K562 (cell line): ENCODE measurements around the gene AP5M1. TPM values are rescaled to one million over a fixed set of nuclear protein-coding genes. Genes with fewer than 3 reads are reported as not detected.

Experiments
- ATAC-seq: fragments of 200-7000 bp; cut with Tn5 transposase; 3 replicates; pipeline ENCODE4 v1.9.1; 2020; ENCODE audit warnings: moderate library complexity
- Bru-seq: library from RNA; stranded (reverse); fragments of 400-500 nt; gene quantifications from one replicate; lab custom pipeline; 2021; lab: Mats Ljungman, UMichigan
- BruChase-seq, 2 experiments: library from RNA; stranded (reverse); fragments of 400-500 nt; gene quantifications; one replicate each; lab custom pipeline; 2021; lab: Mats Ljungman, UMichigan
- BruUV-seq: library from RNA; stranded (reverse); fragments of 400-500 nt; replicated peaks from 2 replicates; lab custom pipeline; 2021; lab: Mats Ljungman, UMichigan
- CTCF ChIA-PET: fragments of 300-600 bp; formaldehyde crosslinking; extraction: SDS; loops from one replicate; lab custom pipeline; 2021; ENCODE audit warnings: low intra/inter-chr PET ratio; lab: Yijun Ruan, JAX
- POLR2A ChIA-PET: fragments of 300-600, 350-650 bp; sonication (Branson Sonifier 250); formaldehyde crosslinking; extraction: SDS; loops from one replicate; lab custom pipeline; 2021; ENCODE audit warnings: antibody characterized with exemption, inconsistent platforms; lab: Yijun Ruan, JAX
- DNase-seq, 4 experiments: peaks; one replicate each; pipeline versions ENCODE4 v3.0.0 to v3.0.0-alpha.2; 2011 to 2018; ENCODE audit warnings: low spot score in 3 of 4, mixed read lengths in 3 of 4; ENCODE audit errors: extremely low read depth in 1 of 4
- FAIRE-seq: peaks from 2 replicates; lab custom pipeline; 2011; peaks lifted over from hg19 to GRCh38; lab: Jason Lieb, UNC
- H2AFZ ChIP-seq: 2 replicates; pipeline ENCODE4 v1.6.0; 2011; ENCODE audit warnings: low read depth, low read length, control low read depth, inconsistent platforms
- H3K27ac ChIP-seq: fragments of 200-600 bp; 3 replicates; pipeline ENCODE4 v1.8.0; 2011; ENCODE audit warnings: low read depth, mild to moderate bottlenecking, control low read depth, inconsistent platforms, low read length, moderate library complexity, mixed read lengths; ENCODE audit errors: extremely low read depth
- H3K27me3 ChIP-seq, 2 experiments: fragments of 300-600 bp in 1 of 2; 2 replicates in 1 of 2; 3 replicates in 1 of 2; pipeline versions ENCODE4 v1.6.0 to v1.8.0; 2011; ENCODE audit warnings: inconsistent platforms in 2 of 2, low read length in 2 of 2, mild to moderate bottlenecking in 1 of 2, mixed read lengths in 1 of 2, moderate library complexity in 1 of 2; ENCODE audit not compliant: control insufficient read depth in 2 of 2, insufficient read depth in 2 of 2
- H3K36me3 ChIP-seq: fragments of 300-600 bp; 3 replicates; pipeline ENCODE4 v1.8.0; 2011; ENCODE audit warnings: mild to moderate bottlenecking, low read length, inconsistent platforms; ENCODE audit not compliant: control insufficient read depth, insufficient read depth
- H3K4me1 ChIP-seq, 2 experiments: fragments of 200-600 bp in 1 of 2; replicated peaks in 1 of 2; 2 replicates in 1 of 2; 3 replicates in 1 of 2; pipeline versions ENCODE4 v1.5.1 to v1.8.0; 2011; ENCODE audit warnings: inconsistent platforms in 2 of 2, low read length in 2 of 2, mild to moderate bottlenecking in 1 of 2, mixed read lengths in 1 of 2, moderate library complexity in 1 of 2; ENCODE audit not compliant: control insufficient read depth in 2 of 2, insufficient read depth in 2 of 2
- H3K4me2 ChIP-seq: 2 replicates; pipeline ENCODE4 v1.6.1; 2011; ENCODE audit warnings: low read length, control low read depth, inconsistent platforms, mixed read lengths; ENCODE audit not compliant: insufficient read depth
- H3K4me3 ChIP-seq: fragments of 200-600 bp; sonication (generic), shearing (Covaris generic); 2 replicates; pipeline ENCODE4 v1.5.1; 2016; ENCODE audit warnings: control low read depth, inconsistent platforms
- H3K79me2 ChIP-seq: fragments of 200-600 bp; 3 replicates; pipeline ENCODE4 v1.8.0; 2011; ENCODE audit warnings: low read length, inconsistent platforms; ENCODE audit not compliant: control insufficient read depth, insufficient read depth
- H3K9ac ChIP-seq, 2 experiments: 2 replicates each; pipeline versions ENCODE4 v1.6.0 to v1.6.1; 2011; ENCODE audit warnings: low read depth in 2 of 2, low read length in 2 of 2, control low read depth in 1 of 2, inconsistent platforms in 1 of 2, mild to moderate bottlenecking in 1 of 2, mixed read lengths in 1 of 2; ENCODE audit not compliant: insufficient read depth in 1 of 2
- H3K9me1 ChIP-seq: one replicate; pipeline ENCODE4 v1.6.0; 2011; ENCODE audit warnings: inconsistent platforms, mild to moderate bottlenecking, low read length, moderate library complexity; ENCODE audit not compliant: control insufficient read depth, insufficient read depth
- H3K9me3 ChIP-seq: replicated peaks from 2 replicates; pipeline ENCODE4 v1.5.1; 2011; ENCODE audit warnings: low read depth, low read length, inconsistent platforms; ENCODE audit not compliant: control insufficient read depth, insufficient read depth
- H4K20me1 ChIP-seq: replicated peaks from 2 replicates; pipeline ENCODE4 v1.6.1; 2011; ENCODE audit warnings: low read length, inconsistent platforms, mixed read lengths; ENCODE audit not compliant: control insufficient read depth, insufficient read depth
- BCL6 ChIP-seq: fragments of 250-450 bp; sonication (Bioruptor Pico); IDR thresholded peaks from 2 replicates; pipeline ENCODE4 v1.4.0; 2020
- ELF2 ChIP-seq: fragments of 250-450 bp; sonication (Bioruptor Pico); IDR thresholded peaks from 2 replicates; pipeline ENCODE4 v1.5.0; 2021; ENCODE audit warnings: mild to moderate bottlenecking
- MCM7 ChIP-seq, 2 experiments: fragments of 450-650 bp; IDR thresholded peaks; 2 replicates each; pipeline ENCODE4 v1.6.1; 2016 to 2018
- MYC ChIP-seq, 2 experiments: fragments of 250-450 bp in 1 of 2; sonication (Bioruptor Pico) in 1 of 2; IDR thresholded peaks; 2 replicates each; pipeline versions ENCODE4 v1.5.1 to v1.6.1; 2012 to 2021; ENCODE audit warnings: low read depth in 2 of 2, borderline replicate concordance in 1 of 2, improper control_type of control experiment in 1 of 2, low read length in 1 of 2, mild to moderate bottlenecking in 1 of 2, moderate library complexity in 1 of 2
- SAFB ChIP-seq: fragments of 200-400 bp; formaldehyde crosslinking; IDR thresholded peaks from 2 replicates; pipeline ENCODE4 v1.6.1; 2017; ENCODE audit warnings: low read depth, low read length, borderline replicate concordance
- TSHZ1 ChIP-seq: fragments of 250-450 bp; sonication (Bioruptor Pico); IDR thresholded peaks from 2 replicates; pipeline ENCODE4 v1.4.0; 2020; ENCODE audit warnings: mild to moderate bottlenecking, moderate library complexity
- ZBTB1 ChIP-seq: sonication (generic); formaldehyde crosslinking; IDR thresholded peaks from 2 replicates; pipeline ENCODE4 v1.8.1; 2023; ENCODE audit warnings: missing genetic modification reagents, low read depth, mild to moderate bottlenecking, borderline replicate concordance
- ZC3H11A ChIP-seq: IDR thresholded peaks from 2 replicates; pipeline ENCODE4 v1.6.1; 2012; ENCODE audit warnings: low read depth, low read length, improper control_type of control experiment
- ZNF280A ChIP-seq: fragments of 450-650 bp; IDR thresholded peaks from 2 replicates; pipeline ENCODE4 v1.6.1; 2018; ENCODE audit warnings: mild to moderate bottlenecking, low read depth; ENCODE audit not compliant: partially characterized antibody
- ZNF583 ChIP-seq: fragments of 250-450 bp; sonication (Bioruptor Pico); IDR thresholded peaks from 2 replicates; pipeline ENCODE4 v1.4.0; 2020
- WGBS: fragments of 100-300 bp; shearing (Covaris generic); methylation state at CpG from one replicate; pipeline ENCODE4 v1.1.6; 2016; ENCODE audit warnings: low coverage, mixed read lengths; ENCODE audit not compliant: insufficient coverage; ENCODE audit errors: missing lambda C conversion rate; 5-methylcytosine and 5-hydroxymethylcytosine counted together
- in situ Hi-C: fragments of 300-500 bp; cut with MboI; formaldehyde crosslinking; loops from 4 replicates; pipeline ENCODE4 v1.15.0; 2018; ENCODE audit warnings: inconsistent platforms, mixed read lengths
- intact Hi-C: fragments of 100-400 bp; cut with micrococcal nuclease; formaldehyde crosslinking; loops from 2 replicates; pipeline ENCODE4 v1.14.2; 2022
- long read RNA-seq, 3 experiments: library from polyadenylated mRNA in 2 of 3; library from RNA in 1 of 3; unstranded in 2 of 3; stranded (forward) in 1 of 3; transcript quantifications; one replicate each; pipeline ENCODE4 v2.0.0, GENCODE V29; 2019 to 2022
- polyA minus RNA-seq, 3 experiments: library from RNA; depleted of rRNA, polyadenylated mRNA; stranded (reverse); fragments of >200 nt; gene quantifications; 2 replicates each; pipeline ENCODE4 v1.2.3, GENCODE V29; 2011
- polyA plus RNA-seq, 8 experiments: library from polyadenylated mRNA; depleted of rRNA in 4 of 8; stranded (reverse) in 5 of 8; unstranded in 3 of 8; fragments of >200 nt; fragmentation: Nextera tagmentation in 2 of 8; fragmentation: Illumina TruSeq in 1 of 8; extraction: Ambion mirVana in 2 of 8; extraction: Trizol in 1 of 8; gene quantifications; 2 replicates each; pipeline versions ENCODE4 v1.2.1 to v1.2.3, GENCODE V29; 2011 to 2014; ENCODE audit warnings: inconsistent platforms in 1 of 8, missing spikeins in 1 of 8
- total RNA-seq, 7 experiments: library from RNA; depleted of rRNA in 6 of 7; stranded (reverse); fragments of >200 nt in 6 of 7; fragmentation: Illumina TruSeq in 2 of 7; extraction: Trizol in 2 of 7; gene quantifications; 2 replicates each; pipeline versions ENCODE4 v1.2.1 to v1.2.3, GENCODE V29; 2011 to 2021; ENCODE audit warnings: low replicate concordance in 1 of 7

Gene AP5M1
- total RNA-seq (2011; cell fraction: chromatin; rRNA removed; ENCODE audit: low replicate concordance), result 15.3 and 43.8 TPM in 2 replicates
- 9.8 and 13.7 TPM in 2 replicates for total RNA-seq (2011; cell fraction: nucleolus; rRNA removed)
- 20.7 and 40.5 TPM in 2 replicates for total RNA-seq (2011; cell fraction: nucleoplasm; rRNA removed)
- 12.7 and 16.1 TPM in 2 replicates for total RNA-seq (2014; rRNA removed)
- 32.6 and 37.5 TPM in 2 replicates for total RNA-seq (2014; rRNA removed; fragmentation: Illumina TruSeq; extraction: Trizol)
- 27.6 and 28.2 TPM in 2 replicates for total RNA-seq (2015; rRNA removed; fragmentation: Illumina TruSeq; extraction: Trizol)
- 30.9 and 34.4 TPM in 2 replicates for total RNA-seq (2021)
- 27.0 and 35.6 TPM in 2 replicates for polyA plus RNA-seq (2011; rRNA removed)
- 11.1 and 21.6 TPM in 2 replicates for polyA plus RNA-seq (2011; cell fraction: cytosol; rRNA removed)
- polyA plus RNA-seq (2011; cell fraction: nucleus; rRNA removed), result 12.4 and 17.5 TPM in 2 replicates
- polyA plus RNA-seq (2012), result 16.9 and 18.9 TPM in 2 replicates
- 25.8 and 29.7 TPM in 2 replicates for polyA plus RNA-seq (2014; fragmentation: Illumina TruSeq; extraction: Trizol)
- 10 to 100 TPM; 44.2 to 51.7 TPM for polyA plus RNA-seq (2014; fragmentation: Nextera tagmentation; extraction: Ambion mirVana)
- 20.9 and 22.0 TPM in 2 replicates for polyA plus RNA-seq (2014; rRNA removed)
- polyA minus RNA-seq (2011; rRNA and poly(A)+ RNA removed), result 49.6 and 57.8 TPM in 2 replicates
- 17.8 and 19.0 TPM in 2 replicates for polyA minus RNA-seq (2011; cell fraction: cytosol; rRNA and poly(A)+ RNA removed)
- polyA minus RNA-seq (2011; cell fraction: nucleus; rRNA and poly(A)+ RNA removed), result 17.4 and 33.0 TPM in 2 replicates
- Bru-seq, nascent RNA, result percentile 79 among the genes with signal in this experiment
- BruChase-seq, experiment 1, labeled RNA remaining after a 2-hour chase, result percentile 87 among the genes with signal in this experiment
- percentile 87 among the genes with signal in this experiment for BruChase-seq, experiment 2, labeled RNA remaining after a 6-hour chase
- long read RNA-seq, experiment 1, full-length matches to known transcripts, result 59 of 85 reads
- long read RNA-seq, experiment 1, partial matches to known transcripts, result 3 of 85 reads
- long read RNA-seq, experiment 1, other reads (novel, unspliced or antisense), result 23 of 85 reads
- long read RNA-seq, experiment 2, full-length matches to known transcripts, result 7 of 25 reads
- long read RNA-seq, experiment 2, partial matches to known transcripts, result 6 of 25 reads
- long read RNA-seq, experiment 2, other reads (novel, unspliced or antisense), result 12 of 25 reads
- long read RNA-seq, experiment 3, full-length matches to known transcripts, result 22 of 30 reads
- long read RNA-seq, experiment 3, partial matches to known transcripts, result 3 of 30 reads
- long read RNA-seq, experiment 3, other reads (novel, unspliced or antisense), result 5 of 30 reads

GRCh38 chr14:57268161-57269069 is at the start of gene AP5M1, which contains the start of gene EXOC5:
TSS of gene AP5M1 (plus strand) at chr14:57268971. CDS start at chr14:57269315, 344 bp downstream.
TSS of gene EXOC5 (minus strand) at chr14:57268905. CDS start at chr14:57268648, 257 bp downstream.
- H3K27ac ChIP-seq, result peak within 1 kb of the TSS; percentile 91
- intact Hi-C loops (no loop called here), in situ Hi-C loops (no loop called here)
- peak; percentile 59 to 92 (median 67) for DNase-seq
- H3K79me2 ChIP-seq, result peaks cover 98% of the 10 kb centered on the region
- ChIA-PET CTCF (no interaction called here), POLR2A (interaction anchor here (0.8 to 2.4 kb wide), 7 partner anchors 9 to 276 kb away, joined by 3 to 7 read pairs (median 3); no protein-coding TSS in a partner anchor)
- no peaks in the 10 kb centered on the region for H3K27me3 ChIP-seq
- peak within 1 kb of the TSS; percentile 90 for H2AFZ ChIP-seq
- peak within 1 kb of the TSS; percentile 54 for H3K4me3 ChIP-seq
- peak within 1 kb of the TSS; percentile 88 to 93 for H3K9ac ChIP-seq
- H4K20me1 ChIP-seq, result no peaks in the 10 kb centered on the region
- WGBS, result 0% methylated on average over 35 of the region's 76 CpGs
- peaks cover 2% of the 10 kb centered on the region; the same call in 2 of the 3 replicates for H3K36me3 ChIP-seq
- peak; percentile 84 for ATAC-seq
- FAIRE-seq, result peak; percentile 79
- H3K4me1 ChIP-seq, result no peaks in the 10 kb centered on the region; a peak in 2 of 5 replicates
- H3K9me1 ChIP-seq, result no peaks in the 10 kb centered on the region
- no peaks in the 10 kb centered on the region for H3K9me3 ChIP-seq
- peak within 1 kb of the TSS; percentile 87 for H3K4me2 ChIP-seq
- BruUV-seq, result no TSS peak
- no peak for TF ChIP-seq ZNF583 (CRISPR knock-in tag)
- TF ChIP-seq ZC3H11A, result no peak
- no peak for TF ChIP-seq MCM7 (IDR thresholded peaks at IDR 0.05)
- TF ChIP-seq BCL6, result no peak
- TF ChIP-seq MYC (IDR thresholded peaks at IDR 0.05; ENCODE audit: low read depth, low read length), result peak; percentile 54; the same call in 1 of the 2 replicates
- no peak for TF ChIP-seq MYC (CRISPR knock-in tag; IDR thresholded peaks at IDR 0.05; ENCODE audit: borderline replicate concordance, low read depth)
- TF ChIP-seq SAFB, result no peak
- peak; percentile 83 for TF ChIP-seq ELF2 (CRISPR knock-in tag)
- TF ChIP-seq TSHZ1 (CRISPR knock-in tag), result no peak
- TF ChIP-seq ZNF280A, result no peak
- no peak for TF ChIP-seq ZBTB1 (CRISPR knock-in tag)
